ENCODE measurements around the gene ITGAE.

Gene ITGAE

DNA sequence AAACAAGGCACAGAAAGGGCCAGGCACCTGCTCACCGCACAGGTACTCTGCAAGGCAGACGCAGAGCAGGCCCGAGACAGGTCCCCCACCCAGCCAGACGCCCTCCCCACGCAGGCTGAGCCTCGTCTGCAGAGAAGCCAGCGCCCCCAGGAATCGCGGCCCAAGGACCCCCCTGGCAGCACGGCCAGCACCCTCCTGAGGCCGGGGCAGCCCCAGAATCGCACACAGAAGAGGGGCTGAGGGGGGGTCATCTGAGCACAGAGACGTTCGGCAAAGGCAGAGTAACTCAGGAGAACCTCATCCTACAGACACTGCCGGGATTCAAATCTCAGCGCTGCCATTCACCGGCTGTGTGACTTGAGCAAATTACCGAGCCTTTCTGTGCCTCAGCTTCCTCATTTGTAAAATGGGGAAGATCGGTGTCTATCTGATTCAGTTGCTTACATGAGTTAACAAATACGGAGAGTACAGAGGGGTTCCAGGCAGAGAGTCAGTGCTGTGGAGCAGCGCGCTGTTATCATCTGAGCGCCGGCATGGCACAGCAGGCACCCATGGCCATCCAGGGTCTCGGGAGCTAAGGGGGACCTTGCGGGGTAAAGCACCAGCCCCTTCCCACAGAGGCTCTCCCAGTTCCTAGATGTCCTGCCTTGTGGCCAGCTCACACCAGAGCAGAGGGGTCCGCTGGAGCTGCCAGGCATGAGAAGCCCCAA, 122.0 kb downstream of the ITGAE start:
- no peak overlapping the region for H3K4me2 ChIP-seq (ENCODE audit: low read length, poor library complexity, severe bottlenecking)
- no peak overlapping the region for H2BK120ac ChIP-seq (ENCODE audit: low read depth, low read length)
- 93% methylated on average over 27 of the region's 27 CpGs for WGBS
- H2AFZ ChIP-seq (ENCODE audit: low read depth, low read length), result no peak overlapping the region
- H4K91ac ChIP-seq (ENCODE audit: low read length), result no peak overlapping the region
- no peak overlapping the region for H3K9ac ChIP-seq (ENCODE audit: low read length)
- H3K18ac ChIP-seq (ENCODE audit: low read depth in 1 of 2, low read length in 2 of 2), result no peak overlapping the region
- no peak for DNase-seq
- no peak overlapping the region for H2BK12ac ChIP-seq (ENCODE audit: low read length in 2 of 2)
- no peak overlapping the region for H2BK15ac ChIP-seq (ENCODE audit: low read depth, poor library complexity, severe bottlenecking)
- no peak overlapping the region for H2AK5ac ChIP-seq (ENCODE audit: low read length, severe bottlenecking)
- H3K23ac ChIP-seq (ENCODE audit: low read length in 2 of 2), result no peak overlapping the region
- H3K4me1 ChIP-seq (ENCODE audit: control insufficient read depth, insufficient read depth, low read depth, low read length), result peaks cover 11% of the 10 kb centered on the region
- peaks cover 30 to 54% of the 10 kb centered on the region in 2 experiments for H3K27me3 ChIP-seq (ENCODE audit: control insufficient read depth in 1 of 2, insufficient read depth in 1 of 2, low read length in 2 of 2)
- no peaks in the 10 kb centered on the region for H3K79me1 ChIP-seq (replicated peaks; ENCODE audit: low read length, poor library complexity, severe bottlenecking)
- no peak overlapping the region for H3K4me3 ChIP-seq (ENCODE audit: insufficient read depth in 1 of 2, low read depth in 1 of 2, low read length in 2 of 2)
- no peak overlapping the region for H3K4ac ChIP-seq (ENCODE audit: low read depth in 1 of 2, low read length in 2 of 2)
- no peaks in the 10 kb centered on the region for H3K9me3 ChIP-seq (ENCODE audit: control insufficient read depth, low read length)
- H3K36me3 ChIP-seq (ENCODE audit: control insufficient read depth in 1 of 2, insufficient read depth in 2 of 2, low read depth in 1 of 2, low read length in 2 of 2), result no peaks in the 10 kb centered on the region
- H3K14ac ChIP-seq (ENCODE audit: low read length in 2 of 2), result no peak overlapping the region
- no peak overlapping the region for H4K8ac ChIP-seq (ENCODE audit: low read length)
- no peak overlapping the region for H2BK5ac ChIP-seq (ENCODE audit: low read depth, low read length, poor library complexity, severe bottlenecking)
- no peak overlapping the region for H3K27ac ChIP-seq (ENCODE audit: low read length, poor library complexity, severe bottlenecking)

DNA sequence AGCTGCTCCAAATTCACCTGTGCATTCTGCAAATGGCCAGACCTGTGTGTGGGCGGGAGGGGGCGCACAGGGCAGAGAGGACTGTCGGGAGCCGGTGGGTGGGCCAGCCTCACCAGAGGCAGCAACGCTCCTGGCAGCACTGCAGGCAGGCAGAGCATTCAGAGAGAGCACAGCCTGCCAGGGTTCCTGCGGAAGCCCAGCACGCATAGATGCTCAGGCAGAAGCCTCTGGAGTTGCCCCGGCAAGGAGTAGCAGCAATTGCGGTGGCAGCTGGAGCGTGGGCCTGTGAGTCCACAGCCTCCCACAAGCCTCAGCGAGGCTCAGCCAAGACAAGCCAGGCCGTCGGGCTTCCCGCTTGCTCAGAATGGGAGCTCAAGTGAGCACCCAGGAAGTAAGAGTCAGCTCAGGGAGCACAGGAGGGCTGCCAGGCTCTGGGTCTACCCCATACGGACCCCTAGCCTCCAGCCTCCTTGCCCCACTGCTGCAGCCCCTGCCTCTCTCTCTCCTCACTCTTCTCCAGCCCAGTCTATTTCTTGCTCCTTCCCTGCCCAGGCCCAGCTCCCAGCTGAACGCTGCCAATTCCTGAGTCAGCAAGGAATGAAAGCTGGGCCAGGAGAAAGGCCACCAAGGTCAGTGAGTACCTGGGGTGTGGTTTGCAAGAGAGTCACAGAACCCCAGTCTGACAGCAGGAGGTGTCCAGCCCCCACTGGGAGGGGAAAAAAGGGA, 122.7 kb downstream of the ITGAE start:
- Histone ChIP-seq H3K4ac (ENCODE audit: low read depth in 1 of 2, low read length in 2 of 2) (no peak overlapping the region), H3K23ac (ENCODE audit: low read length in 2 of 2) (no peak overlapping the region)
- 52% methylated on average over 15 of the region's 16 CpGs for WGBS

DNA sequence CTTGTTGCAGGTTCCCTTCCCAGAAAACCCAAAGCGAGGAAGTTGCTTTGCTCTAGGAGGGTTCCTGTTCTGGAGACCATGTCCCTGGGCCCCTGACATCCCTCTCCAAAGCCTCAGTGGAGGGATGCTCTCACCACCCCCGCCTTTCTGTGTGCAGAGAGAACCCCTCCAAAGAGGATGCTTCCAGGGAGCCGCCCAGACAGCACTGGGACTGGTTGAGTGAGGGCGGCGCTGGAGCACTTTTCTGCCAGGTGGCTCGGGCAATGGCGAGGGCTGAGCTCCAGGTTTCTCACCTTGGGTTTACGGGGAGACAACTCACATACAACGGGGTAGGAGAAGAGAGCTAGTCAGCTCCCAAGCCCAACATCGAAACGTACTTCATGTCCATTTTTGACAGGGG, 125.1 kb downstream of the ITGAE start:
- Histone ChIP-seq H2BK5ac (ENCODE audit: low read depth, low read length, poor library complexity, severe bottlenecking) (no peak overlapping the region), H4K8ac (ENCODE audit: low read length) (no peak overlapping the region), H3K27me3 (ENCODE audit: control insufficient read depth in 1 of 2, insufficient read depth in 1 of 2, low read length in 2 of 2) (peaks cover 16 to 33% of the 10 kb centered on the region in 2 experiments), H3K14ac (ENCODE audit: low read length in 2 of 2) (no peak overlapping the region), H2BK15ac (ENCODE audit: low read depth, poor library complexity, severe bottlenecking) (no peak overlapping the region), H3K23ac (ENCODE audit: low read length in 2 of 2) (no peak overlapping the region), H2AK5ac (ENCODE audit: low read length, severe bottlenecking) (no peak overlapping the region), H3K4me1 (ENCODE audit: control insufficient read depth, insufficient read depth, low read depth, low read length) (peaks cover 11% of the 10 kb centered on the region), H4K91ac (ENCODE audit: low read length) (no peak overlapping the region), H3K9me3 (ENCODE audit: control insufficient read depth, low read length) (no peaks in the 10 kb centered on the region), H3K4ac (ENCODE audit: low read depth in 1 of 2, low read length in 2 of 2) (no peak overlapping the region), H2BK12ac (ENCODE audit: low read length in 2 of 2) (no peak overlapping the region), H3K4me3 (ENCODE audit: insufficient read depth in 1 of 2, low read depth in 1 of 2, low read length in 2 of 2) (no peak overlapping the region), H3K4me2 (ENCODE audit: low read length, poor library complexity, severe bottlenecking) (no peak overlapping the region), H3K27ac (ENCODE audit: low read length, poor library complexity, severe bottlenecking) (no peak overlapping the region), H2AFZ (ENCODE audit: low read depth, low read length) (no peak overlapping the region), H2BK120ac (ENCODE audit: low read depth, low read length) (no peak overlapping the region), H3K79me1 (replicated peaks; ENCODE audit: low read length, poor library complexity, severe bottlenecking) (peaks cover 6% of the 10 kb centered on the region), H3K18ac (ENCODE audit: low read depth in 1 of 2, low read length in 2 of 2) (no peak overlapping the region), H3K36me3 (ENCODE audit: control insufficient read depth in 1 of 2, insufficient read depth in 2 of 2, low read depth in 1 of 2, low read length in 2 of 2) (no peaks in the 10 kb centered on the region), H3K9ac (ENCODE audit: low read length) (no peak overlapping the region)
- no peak for DNase-seq
- 93% methylated on average over 11 of the region's 11 CpGs for WGBS

More for the DNA sequence above, 122.7 kb downstream of the ITGAE start:
- no peaks in the 10 kb centered on the region for H3K36me3 ChIP-seq (ENCODE audit: control insufficient read depth in 1 of 2, insufficient read depth in 2 of 2, low read depth in 1 of 2, low read length in 2 of 2)
- no peak for DNase-seq
- no peaks in the 10 kb centered on the region for H3K9me3 ChIP-seq (ENCODE audit: control insufficient read depth, low read length)
- no peak overlapping the region for H3K9ac ChIP-seq (ENCODE audit: low read length)
- H3K4me1 ChIP-seq (ENCODE audit: control insufficient read depth, insufficient read depth, low read depth, low read length), result peaks cover 11% of the 10 kb centered on the region
- H2AK5ac ChIP-seq (ENCODE audit: low read length, severe bottlenecking), result no peak overlapping the region
- no peak overlapping the region for H3K18ac ChIP-seq (ENCODE audit: low read depth in 1 of 2, low read length in 2 of 2)
- H3K27ac ChIP-seq (ENCODE audit: low read length, poor library complexity, severe bottlenecking), result no peak overlapping the region
- no peak overlapping the region for H2BK12ac ChIP-seq (ENCODE audit: low read length in 2 of 2)
- no peak overlapping the region for H3K4me3 ChIP-seq (ENCODE audit: insufficient read depth in 1 of 2, low read depth in 1 of 2, low read length in 2 of 2)
- no peak overlapping the region for H4K8ac ChIP-seq (ENCODE audit: low read length)
- no peak overlapping the region for H3K4me2 ChIP-seq (ENCODE audit: low read length, poor library complexity, severe bottlenecking)
- no peak overlapping the region for H2AFZ ChIP-seq (ENCODE audit: low read depth, low read length)
- no peak overlapping the region for H2BK15ac ChIP-seq (ENCODE audit: low read depth, poor library complexity, severe bottlenecking)
- no peak overlapping the region for H4K91ac ChIP-seq (ENCODE audit: low read length)
- H3K27me3 ChIP-seq (ENCODE audit: control insufficient read depth in 1 of 2, insufficient read depth in 1 of 2, low read length in 2 of 2), result peaks cover 26 to 50% of the 10 kb centered on the region in 2 experiments
- no peak overlapping the region for H3K14ac ChIP-seq (ENCODE audit: low read length in 2 of 2)
- H3K79me1 ChIP-seq (replicated peaks; ENCODE audit: low read length, poor library complexity, severe bottlenecking), result no peaks in the 10 kb centered on the region
- H2BK5ac ChIP-seq (ENCODE audit: low read depth, low read length, poor library complexity, severe bottlenecking), result no peak overlapping the region
- H2BK120ac ChIP-seq (ENCODE audit: low read depth, low read length), result no peak overlapping the region

DNA sequence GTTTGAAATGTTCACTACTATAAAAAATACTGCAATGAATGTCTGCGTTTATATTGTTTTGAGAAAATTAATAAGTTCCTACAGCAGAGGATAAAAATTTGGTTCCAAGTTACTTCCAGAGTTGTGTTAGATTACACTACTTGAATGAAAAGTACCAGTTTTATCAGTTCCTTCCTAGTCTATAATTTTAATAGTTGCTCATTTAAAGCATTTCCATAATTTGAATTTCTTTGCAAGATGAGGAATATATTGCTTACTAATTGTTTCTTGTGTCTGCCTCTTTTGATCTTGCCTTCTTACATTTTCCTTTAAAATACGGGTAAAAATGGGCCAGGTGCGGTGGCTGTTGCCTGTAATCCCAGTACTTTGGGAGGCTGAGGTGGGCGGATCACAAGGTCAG, 128.4 kb downstream of the ITGAE start:
- no peak overlapping the region for H3K4me2 ChIP-seq (ENCODE audit: low read length, poor library complexity, severe bottlenecking)
- H3K14ac ChIP-seq (ENCODE audit: low read length in 2 of 2), result no peak overlapping the region
- H3K36me3 ChIP-seq (ENCODE audit: control insufficient read depth in 1 of 2, insufficient read depth in 2 of 2, low read depth in 1 of 2, low read length in 2 of 2), result peaks cover 0 to 3% of the 10 kb centered on the region in 2 experiments
- peaks cover 6% of the 10 kb centered on the region for H3K79me1 ChIP-seq (replicated peaks; ENCODE audit: low read length, poor library complexity, severe bottlenecking)
- no peak overlapping the region for H3K27ac ChIP-seq (ENCODE audit: low read length, poor library complexity, severe bottlenecking)
- no peak overlapping the region for H2BK12ac ChIP-seq (ENCODE audit: low read length in 2 of 2)
- peaks cover 5% of the 10 kb centered on the region for H3K4me1 ChIP-seq (ENCODE audit: control insufficient read depth, insufficient read depth, low read depth, low read length)
- H3K18ac ChIP-seq (ENCODE audit: low read depth in 1 of 2, low read length in 2 of 2), result no peak overlapping the region
- H3K9ac ChIP-seq (ENCODE audit: low read length), result no peak overlapping the region
- no peak overlapping the region for H2AFZ ChIP-seq (ENCODE audit: low read depth, low read length)
- no peak overlapping the region for H2AK5ac ChIP-seq (ENCODE audit: low read length, severe bottlenecking)
- H3K9me3 ChIP-seq (ENCODE audit: control insufficient read depth, low read length), result no peaks in the 10 kb centered on the region
- H4K91ac ChIP-seq (ENCODE audit: low read length), result no peak overlapping the region
- peaks cover 12 to 18% of the 10 kb centered on the region in 2 experiments for H3K27me3 ChIP-seq (ENCODE audit: control insufficient read depth in 1 of 2, insufficient read depth in 1 of 2, low read length in 2 of 2)
- H2BK15ac ChIP-seq (ENCODE audit: low read depth, poor library complexity, severe bottlenecking), result no peak overlapping the region
- WGBS, result 98% methylated on average over 3 of the region's 4 CpGs
- H2BK5ac ChIP-seq (ENCODE audit: low read depth, low read length, poor library complexity, severe bottlenecking), result no peak overlapping the region
- H4K8ac ChIP-seq (ENCODE audit: low read length), result no peak overlapping the region
- no peak for DNase-seq
- H2BK120ac ChIP-seq (ENCODE audit: low read depth, low read length), result no peak overlapping the region
- no peak overlapping the region for H3K4ac ChIP-seq (ENCODE audit: low read depth in 1 of 2, low read length in 2 of 2)
- H3K4me3 ChIP-seq (ENCODE audit: insufficient read depth in 1 of 2, low read depth in 1 of 2, low read length in 2 of 2), result no peak overlapping the region
- no peak overlapping the region for H3K23ac ChIP-seq (ENCODE audit: low read length in 2 of 2)

All from mesenchymal stem cell (in vitro differentiated cells and primary cell).